Activated T-cell treated with anti-CD3 and anti-CD28 coated beads for 4 hours (primary cell): Measurements from ENCODE around the gene LAMA5.

Experiments
- DNase-seq: peaks from one replicate; pipeline ENCODE4 v3.0.0-alpha.2; 2020

The LAMA5 gene

DNA sequence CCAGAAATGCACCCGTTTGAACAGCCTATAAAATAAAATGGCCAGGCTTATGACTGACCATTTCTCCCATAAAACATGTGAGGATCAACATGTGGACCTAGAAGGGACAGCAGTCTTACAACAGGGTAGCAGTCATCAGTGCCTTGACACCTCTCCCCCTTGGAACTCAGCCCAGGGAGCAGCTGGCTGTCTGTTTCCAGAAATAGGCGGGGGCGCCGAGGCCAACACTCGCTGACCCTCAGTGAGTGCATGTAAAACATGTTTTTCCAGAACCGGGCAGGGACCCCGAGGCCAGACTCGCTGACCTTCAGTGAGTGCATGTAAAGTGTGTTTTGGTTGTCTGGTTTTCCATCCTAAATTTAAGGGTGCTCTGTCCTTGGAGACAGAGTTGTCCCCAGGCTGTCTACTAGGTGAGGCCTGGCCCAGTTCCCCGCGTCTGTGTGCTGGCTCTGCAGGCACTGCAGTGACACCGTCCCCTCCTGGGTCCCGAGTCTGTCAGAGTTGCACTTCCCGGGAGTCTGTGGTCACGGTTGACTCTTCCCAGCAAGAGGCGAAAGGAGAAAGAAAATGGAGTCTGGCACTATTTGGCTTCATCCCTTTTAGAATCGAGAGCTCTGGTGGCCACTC lies 84.1 kb downstream of the LAMA5 start:
- no peak for DNase-seq

DNA sequence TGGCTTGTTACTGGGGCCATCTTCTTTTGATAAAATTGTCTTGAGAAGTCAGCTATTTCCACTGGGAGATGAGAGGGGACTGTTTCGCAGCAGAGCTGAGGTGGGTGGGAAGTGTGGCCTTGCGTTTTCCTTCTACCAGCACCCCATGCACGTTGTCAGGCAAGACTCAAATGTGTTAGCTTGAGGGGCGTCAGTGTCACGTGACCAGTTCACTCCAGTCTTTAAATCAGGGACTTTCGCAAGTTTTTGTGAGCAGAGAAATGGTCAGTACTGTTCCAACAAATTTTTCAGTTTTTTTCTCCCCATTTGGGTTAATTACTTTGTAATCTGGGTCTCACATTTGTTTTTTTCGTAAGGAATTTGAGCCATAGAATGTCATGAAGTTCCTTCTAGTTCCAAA lies 85.0 kb downstream of the LAMA5 start:
- DNase-seq: no peak

DNA sequence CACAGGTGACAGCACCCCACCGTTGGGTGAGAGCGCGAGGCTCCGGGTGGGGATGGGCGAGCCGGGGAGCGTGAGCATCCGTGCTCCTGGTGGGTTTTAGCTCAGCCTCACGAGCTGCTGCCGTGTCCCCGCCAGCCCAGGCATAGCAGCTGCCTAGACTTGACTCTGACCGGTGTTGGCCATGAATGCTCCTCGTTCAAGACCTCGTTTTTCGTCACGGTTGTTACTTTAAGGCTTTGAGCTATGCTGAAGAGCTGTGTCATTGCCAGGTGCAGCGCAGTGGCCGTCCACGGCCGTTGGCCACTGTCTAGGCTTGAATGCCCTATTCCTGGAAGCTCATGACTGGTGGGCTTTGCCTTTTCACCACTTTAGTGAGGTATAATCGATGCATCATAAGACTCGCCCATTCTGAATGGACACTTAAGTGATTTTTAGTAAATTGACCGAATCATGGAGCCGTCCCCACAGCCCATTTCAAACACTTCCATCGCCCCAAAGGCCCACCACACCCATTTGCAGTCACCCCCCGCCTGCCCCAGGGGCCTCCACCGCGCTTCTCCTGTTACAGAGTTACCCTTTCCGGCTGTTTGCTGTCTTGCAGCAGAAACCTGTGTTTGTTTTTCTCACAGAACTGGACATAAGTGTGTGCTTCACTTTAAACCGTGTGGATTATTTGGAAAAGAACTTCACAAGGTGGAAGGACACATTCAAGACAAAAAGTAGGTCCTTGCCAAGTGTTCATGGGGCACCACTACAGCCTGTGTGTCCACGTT lies 85.8 kb downstream of the LAMA5 start:
- no peak for DNase-seq

DNA sequence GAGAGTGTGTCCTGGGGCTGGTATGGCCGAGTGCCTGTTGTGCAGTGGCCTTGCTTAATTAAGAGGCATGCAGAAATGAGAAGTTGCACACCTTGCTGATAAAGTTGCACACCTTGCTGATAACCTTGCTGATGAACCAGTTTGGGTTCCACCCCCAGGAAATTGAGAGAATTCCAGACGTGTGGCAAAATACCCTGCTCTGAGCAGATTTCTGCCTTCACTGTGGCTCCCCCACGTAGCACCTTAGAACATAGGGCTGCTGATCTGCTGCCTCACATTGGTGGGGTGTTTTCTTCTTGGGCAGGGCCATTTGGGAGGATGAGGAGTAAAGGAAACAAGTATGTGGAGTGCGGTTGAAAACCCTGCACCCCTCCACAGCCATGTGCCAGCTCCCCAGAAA lies 86.8 kb downstream of the LAMA5 start:
- DNase-seq: no peak

DNA sequence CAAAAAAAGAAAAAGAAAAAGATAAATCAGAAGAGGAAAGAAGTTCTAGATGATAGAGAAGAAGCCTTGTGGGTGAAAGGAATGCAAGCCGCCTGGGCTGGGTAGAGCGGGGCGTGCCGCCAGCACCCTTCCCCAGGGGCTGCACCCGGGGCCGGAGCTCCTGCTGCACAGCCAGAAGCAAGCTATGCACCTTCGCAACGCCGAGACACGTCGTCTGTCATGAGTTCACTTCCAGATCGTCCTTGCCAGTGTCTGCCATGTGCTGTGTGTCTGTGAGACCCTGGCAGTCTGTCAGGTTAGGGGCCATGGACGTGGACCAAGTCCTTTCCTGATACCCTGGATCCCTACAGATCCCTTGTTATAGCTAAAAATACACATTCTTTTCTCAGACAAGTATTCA lies 89.9 kb downstream of the LAMA5 start:
- DNase-seq: no peak

DNA sequence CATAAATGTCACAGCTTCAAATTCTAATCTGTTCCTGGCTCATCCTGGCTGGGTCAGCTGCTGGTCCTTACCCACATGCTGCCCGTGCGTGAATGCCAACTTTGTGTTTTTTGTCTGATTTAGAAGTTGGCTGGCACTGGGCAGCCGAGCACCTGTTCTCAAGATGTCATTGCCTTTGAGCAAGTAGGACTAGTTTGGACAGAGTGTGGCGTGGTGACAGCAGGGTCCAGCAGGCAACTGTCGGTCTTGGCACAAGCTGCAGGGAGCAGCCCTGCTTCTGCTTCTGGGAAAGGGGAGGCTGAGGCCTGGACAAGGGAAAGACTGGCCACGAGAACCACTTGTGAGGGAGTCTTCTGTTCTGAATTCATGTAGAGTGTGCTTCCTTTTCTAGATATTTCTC lies 90.7 kb downstream of the LAMA5 start:
- DNase-seq: no peak

DNA sequence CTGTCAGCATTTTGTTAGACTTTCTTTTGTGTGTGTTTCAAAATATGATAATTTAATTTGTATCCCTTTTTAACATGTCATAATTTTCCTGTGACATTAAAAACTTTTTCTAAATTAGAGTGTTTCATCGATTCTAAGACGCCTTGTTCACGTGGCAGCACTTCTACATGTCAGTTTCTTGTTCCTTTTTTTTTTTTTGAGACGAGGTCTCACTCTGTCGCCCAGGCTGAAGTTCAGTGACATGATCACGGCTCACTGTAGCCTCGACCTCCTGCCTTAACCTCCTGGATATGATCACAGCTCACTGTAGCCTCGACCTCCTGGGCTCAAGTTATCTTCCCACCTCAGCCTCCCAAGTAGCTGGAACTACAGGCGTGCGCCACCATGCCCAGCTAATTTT lies 91.9 kb downstream of the LAMA5 start:
- DNase-seq: no peak

DNA sequence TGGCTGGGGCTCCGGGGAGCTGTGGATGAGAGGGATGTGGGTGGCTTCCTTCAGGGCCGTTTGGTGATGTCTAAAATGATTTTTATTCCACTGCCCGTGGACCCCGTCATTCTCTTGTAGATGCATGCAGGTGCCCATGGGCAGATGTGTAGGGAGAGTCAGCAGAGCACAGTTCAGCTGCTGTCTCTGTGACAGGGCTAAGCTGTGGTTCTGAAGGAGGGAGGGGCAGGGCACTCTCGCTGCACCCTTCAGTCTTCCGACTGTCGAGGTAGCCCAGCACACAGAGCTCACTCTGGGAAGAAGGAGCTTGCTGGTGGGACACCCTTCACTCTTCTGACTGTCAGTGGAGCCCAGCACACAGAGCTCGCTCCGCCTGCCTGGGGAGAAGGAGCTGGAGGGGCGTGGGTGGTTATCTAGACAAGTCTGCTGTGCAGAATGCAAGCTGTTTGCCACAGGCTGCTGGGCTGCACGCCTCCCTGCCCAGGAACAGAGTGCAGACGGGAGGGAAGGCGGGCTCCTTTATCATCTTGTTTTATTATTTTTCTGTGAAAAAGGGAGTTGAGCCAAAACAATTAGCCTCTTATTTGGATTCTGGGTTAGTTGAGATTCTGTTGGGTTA lies 92.7 kb downstream of the LAMA5 start:
- no peak for DNase-seq

DNA sequence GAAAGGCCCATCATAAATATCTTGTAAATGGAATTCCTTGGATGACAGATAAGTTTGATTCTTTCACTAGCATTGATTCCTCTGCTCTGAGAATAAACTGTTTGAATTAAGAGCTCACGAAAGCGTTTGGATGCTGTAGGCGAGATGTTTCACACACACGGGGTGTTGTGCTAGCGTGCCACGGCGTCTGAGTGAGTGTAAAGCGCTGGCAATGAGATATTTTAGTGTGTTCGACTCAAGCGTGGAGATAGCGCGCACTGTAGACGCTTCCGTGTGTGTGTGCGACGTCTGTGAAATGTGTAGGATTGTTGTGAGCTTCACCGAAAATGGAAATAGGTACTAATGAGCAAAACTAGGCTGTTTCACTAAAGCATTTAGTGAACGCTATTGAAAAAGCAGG lies 93.7 kb downstream of the LAMA5 start:
- no peak for DNase-seq

DNA sequence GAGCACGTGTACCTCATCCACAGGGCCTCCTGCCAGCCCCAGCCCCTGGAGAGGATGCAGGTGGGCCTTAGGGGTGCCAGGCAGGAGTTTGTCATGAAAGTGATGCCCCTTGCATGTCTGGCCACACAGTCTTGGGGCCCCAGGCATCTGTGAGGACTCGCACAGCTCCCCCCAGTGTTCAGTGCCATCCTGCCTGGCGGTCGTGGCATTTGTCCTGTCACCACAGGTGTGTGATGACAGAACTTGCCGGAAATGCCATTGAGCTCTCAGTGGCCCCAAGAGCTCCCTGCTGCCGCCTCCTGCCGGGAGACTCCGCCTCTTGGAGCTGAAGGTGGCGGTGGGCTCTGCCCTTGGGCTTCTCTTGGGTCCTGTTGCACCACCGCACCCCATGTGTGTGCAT lies 94.9 kb downstream of the LAMA5 start:
- no peak for DNase-seq

DNA sequence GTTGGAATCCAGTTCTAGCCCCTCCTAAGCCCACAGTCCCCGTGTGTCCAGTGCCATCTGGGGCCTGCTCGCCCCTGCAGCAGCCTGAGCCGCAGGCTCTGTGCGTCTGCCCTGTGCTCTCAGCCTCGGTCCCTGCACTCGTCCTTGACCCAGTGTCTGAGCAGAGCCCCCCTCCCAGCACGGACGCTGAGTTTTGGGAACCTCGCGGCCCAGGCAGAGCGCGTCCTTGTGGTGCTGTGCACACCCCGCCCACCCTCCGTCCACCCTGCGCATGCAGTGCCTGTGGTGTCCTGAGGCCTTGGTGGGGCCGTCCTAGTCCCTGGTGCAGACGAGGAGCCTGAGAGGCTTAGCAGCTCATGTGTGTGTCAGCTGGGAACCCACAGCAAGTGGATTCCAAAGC lies 97.2 kb downstream of the LAMA5 start:
- DNase-seq: no peak

DNA sequence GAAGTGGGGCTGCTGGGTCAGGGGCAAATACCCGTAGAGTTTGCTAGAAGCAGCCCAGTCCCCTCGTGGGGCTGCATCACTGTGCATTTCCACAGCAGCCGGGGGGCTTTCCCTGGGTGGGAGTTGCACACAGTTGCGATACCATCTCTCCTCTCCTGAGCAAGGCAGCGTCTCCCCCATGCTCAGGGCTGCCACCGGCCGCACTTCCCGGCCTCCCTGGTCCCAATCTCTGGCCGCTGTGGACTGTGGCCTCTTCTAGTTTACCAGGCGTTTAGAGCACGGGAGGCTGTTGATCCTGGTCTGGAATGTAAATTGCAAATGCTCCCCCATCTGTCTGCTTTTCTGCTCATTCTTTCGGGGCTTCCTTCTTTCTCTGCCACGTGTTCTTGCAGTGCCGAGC lies 97.7 kb downstream of the LAMA5 start:
- no peak for DNase-seq

DNA sequence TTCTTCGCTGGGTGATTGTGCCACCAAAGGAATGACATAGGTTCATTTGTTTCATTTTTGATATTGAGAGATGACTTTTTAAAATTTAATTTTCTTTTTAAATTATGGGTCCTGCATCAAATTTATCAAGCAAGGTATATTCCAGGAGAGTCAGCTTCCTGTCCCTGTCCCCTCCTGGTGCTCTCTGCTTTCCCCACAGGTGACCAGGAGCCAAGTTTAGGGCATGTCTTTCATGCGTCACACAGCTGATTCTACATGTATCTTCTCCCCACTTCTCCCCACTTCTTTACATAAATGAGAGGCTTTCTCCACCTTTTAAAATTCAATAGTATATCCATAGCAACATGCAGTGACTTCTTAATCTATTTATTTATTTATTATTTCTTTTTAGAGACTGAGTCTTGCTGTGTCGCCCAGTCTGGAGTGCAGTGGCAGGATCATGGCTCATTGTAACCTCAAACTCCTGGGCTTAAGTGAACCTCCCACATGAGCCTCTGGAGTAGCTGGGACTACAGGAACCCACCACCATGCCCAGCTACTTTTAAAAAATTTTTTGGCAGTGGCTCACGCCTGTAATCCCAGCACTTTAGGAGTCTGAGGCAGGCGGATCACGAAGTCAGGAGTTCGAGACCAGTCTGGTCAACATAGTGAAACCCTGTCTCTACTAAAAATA lies 98.7 kb downstream of the LAMA5 start:
- no peak for DNase-seq

DNA sequence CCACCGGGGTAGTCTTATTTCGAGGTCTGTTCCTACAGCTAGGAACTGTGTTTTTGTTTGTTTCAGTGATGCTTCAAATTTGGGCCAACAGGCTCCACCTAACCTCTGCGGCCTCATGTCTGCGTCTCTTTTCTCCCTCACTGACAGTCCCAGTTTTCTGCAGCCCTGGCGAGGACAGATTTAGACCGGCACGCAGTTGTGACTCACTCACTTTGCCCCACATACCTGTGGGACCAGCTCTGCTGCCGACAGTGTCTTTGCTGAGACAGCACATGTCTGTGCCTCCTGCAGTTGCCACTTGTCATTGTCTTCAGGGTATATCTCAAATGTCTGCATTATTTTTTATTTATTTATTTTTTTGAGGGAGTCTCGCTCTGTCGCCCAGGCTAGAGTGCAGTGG lies 99.6 kb downstream of the LAMA5 start:
- DNase-seq: no peak

DNA sequence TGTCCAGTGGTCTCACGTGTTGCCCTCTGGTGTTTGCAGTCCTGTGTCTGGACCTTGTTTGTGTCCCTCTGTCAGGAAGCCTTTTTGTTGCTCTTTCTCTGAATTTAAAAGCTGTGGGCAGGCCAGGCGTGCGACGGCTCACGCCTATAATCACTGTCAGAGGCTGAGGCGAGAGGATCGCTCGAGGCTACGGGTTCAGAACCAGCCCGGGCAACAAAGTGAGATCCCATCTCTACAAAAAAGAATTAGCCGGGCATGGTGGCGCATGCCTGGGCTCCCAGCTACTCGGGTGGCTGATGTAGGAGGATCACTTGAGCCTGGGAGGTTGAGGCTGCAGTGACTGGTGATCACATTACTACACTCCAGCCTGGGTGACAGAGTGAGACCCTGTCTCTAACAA lies 100.3 kb downstream of the LAMA5 start:
- no peak for DNase-seq

DNA sequence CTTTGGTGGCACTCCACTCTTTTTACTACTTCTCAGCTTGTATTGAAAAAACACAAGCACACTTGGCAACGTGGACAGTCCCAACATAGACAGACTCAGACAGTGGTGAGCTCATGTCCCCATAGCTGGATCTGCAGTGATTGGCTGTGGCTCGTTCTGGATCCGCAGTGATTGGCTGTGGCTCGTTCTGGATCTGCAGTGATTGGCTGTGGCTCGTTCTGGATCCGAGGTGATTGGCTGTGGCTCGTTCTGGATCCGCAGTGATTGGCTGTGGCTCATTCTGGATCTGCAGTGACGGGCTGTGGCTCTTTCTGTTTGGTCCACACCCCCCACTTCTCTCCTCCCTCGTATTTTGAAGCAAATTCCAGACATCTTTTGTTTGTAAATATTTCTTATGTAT lies 100.8 kb downstream of the LAMA5 start:
- no peak for DNase-seq

DNA sequence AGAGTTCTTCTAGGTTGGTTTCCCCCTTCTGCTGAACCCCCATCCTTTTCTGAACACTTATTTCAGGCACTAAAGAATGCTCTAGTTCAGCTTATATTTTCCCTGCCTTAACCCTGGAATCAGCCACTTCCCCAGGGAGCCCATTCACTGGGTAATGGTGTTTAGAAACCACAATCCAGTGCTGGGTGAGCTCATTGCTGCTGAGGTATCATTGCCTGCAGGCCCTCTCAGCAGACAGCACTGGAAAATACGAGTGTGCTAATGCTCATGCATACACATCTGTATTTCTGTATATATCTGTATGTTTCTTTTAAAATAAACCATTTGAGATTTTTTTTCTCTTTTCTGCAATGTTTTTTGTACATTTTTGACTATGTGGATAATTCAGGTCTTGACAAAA lies 101.7 kb downstream of the LAMA5 start:
- no peak for DNase-seq

DNA sequence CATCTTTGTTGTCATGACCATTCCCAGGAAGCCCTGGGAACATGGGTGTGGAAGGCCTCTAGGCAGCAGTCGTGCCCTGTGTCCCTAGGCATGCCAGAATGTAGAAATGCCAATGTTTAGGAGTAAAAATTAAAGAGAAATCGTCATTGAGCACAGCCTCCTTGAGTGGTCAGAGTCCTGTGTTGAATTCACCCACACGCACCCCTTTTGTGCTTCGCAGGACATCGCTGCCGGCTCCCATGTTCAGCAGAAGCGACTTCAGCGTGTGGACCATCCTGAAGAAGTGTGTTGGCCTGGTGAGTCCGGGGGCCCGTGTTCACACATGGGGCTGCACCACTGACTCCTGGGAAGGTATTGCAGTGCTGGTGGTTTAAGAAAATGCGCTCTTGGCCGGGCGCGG lies 103.7 kb downstream of the LAMA5 start:
- no peak for DNase-seq

DNA sequence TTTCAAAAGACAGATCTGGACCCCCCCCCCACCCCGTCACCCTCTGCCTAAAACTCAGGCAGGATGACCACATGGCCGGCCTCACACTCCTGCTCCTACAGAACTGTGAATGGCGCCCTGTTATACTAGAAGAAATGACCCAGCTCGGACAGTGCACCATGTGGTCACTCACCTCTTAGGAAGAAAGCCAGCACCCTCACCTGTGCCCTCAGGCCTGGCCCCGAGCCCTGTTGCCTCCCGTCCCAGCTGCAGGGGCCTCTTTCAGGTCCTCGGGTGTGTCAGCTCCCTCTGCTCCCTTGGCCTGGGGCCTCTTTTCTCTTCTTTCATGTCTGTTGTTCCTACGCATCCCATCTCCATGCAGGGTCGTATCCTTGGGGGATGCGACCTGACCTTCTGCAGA lies 105.0 kb downstream of the LAMA5 start:
- no peak for DNase-seq

DNA sequence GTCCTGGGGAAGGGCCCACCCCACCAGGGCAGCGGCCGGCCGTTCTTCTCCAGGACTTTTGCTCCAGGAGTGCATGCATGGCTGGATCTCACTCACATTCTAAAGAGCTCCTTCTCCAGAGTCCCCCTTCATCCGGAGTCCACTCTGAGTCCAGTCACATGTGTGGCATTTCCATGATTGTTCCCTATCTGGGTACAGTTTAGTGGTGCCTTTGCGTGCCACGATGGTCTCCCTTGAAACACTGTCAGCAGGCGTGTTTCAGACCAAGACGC lies 107.9 kb downstream of the LAMA5 start:
- no peak for DNase-seq
